WTC11 (cell line): ENCODE results near the gene PF4V1. TPM values are rescaled to one million over a fixed set of nuclear protein-coding genes. Genes with fewer than 3 reads are reported as not detected.

Source experiments
- ATAC-seq: fragments of 200-7000 bp; cut with Tn5 transposase; 2 replicates; pipeline ENCODE4 v1.10.0; 2021; ENCODE audit warnings: mild to moderate bottlenecking, moderate library complexity
- CTCF ChIA-PET: fragments of 300-600 bp; sonication (Branson Sonifier 250); formaldehyde crosslinking; loops from one replicate; lab custom pipeline; 2021; ENCODE audit warnings: antibody characterized with exemption; lab: Charles Lee
- POLR2A ChIA-PET: fragments of 350-600 bp; sonication (Branson Sonifier 250); formaldehyde crosslinking; loops from one replicate; lab custom pipeline; 2021; ENCODE audit warnings: antibody characterized with exemption; lab: Charles Lee
- DNase-seq: peaks from one replicate; pipeline ENCODE4 v3.0.0; 2021; ENCODE audit warnings: low spot score
- H3K27ac Mint-ChIP-seq: 2 replicates; pipeline ENCODE4 v1.8.0; 2021; ENCODE audit warnings: mixed read lengths
- H3K27me3 Mint-ChIP-seq: 2 replicates; pipeline ENCODE4 v1.8.0; 2021; ENCODE audit warnings: low read depth, mild to moderate bottlenecking, moderate library complexity, mixed read lengths
- H3K36me3 Mint-ChIP-seq: 2 replicates; pipeline ENCODE4 v1.8.0; 2021; ENCODE audit warnings: mixed read lengths
- H3K4me1 Mint-ChIP-seq: 2 replicates; pipeline ENCODE4 v1.8.0; 2022; ENCODE audit warnings: mixed read lengths
- H3K4me3 Mint-ChIP-seq: 2 replicates; pipeline ENCODE4 v1.8.0; 2021; ENCODE audit warnings: mild to moderate bottlenecking, moderate library complexity, mixed read lengths
- H3K9me3 Mint-ChIP-seq: 2 replicates; pipeline ENCODE4 v1.8.0; 2021; ENCODE audit warnings: mixed read lengths
- ATF2 ChIP-seq: sonication (generic); formaldehyde crosslinking; IDR thresholded peaks from 2 replicates; pipeline ENCODE4 v1.8.1; 2022; ENCODE audit warnings: low read depth, missing genetic modification reagents, borderline replicate concordance
- FOXP4 ChIP-seq: sonication (generic); formaldehyde crosslinking; IDR thresholded peaks from 2 replicates; pipeline ENCODE4 v1.8.0; 2022; ENCODE audit warnings: mild to moderate bottlenecking, missing genetic modification reagents
- HMGA2 ChIP-seq: fragments of 250-450 bp; sonication (Bioruptor Pico); IDR thresholded peaks from 2 replicates; pipeline ENCODE4 v1.4.0; 2021; ENCODE audit warnings: mild to moderate bottlenecking, moderate library complexity
- IRF1 ChIP-seq: sonication (generic); formaldehyde crosslinking; IDR thresholded peaks from 2 replicates; pipeline ENCODE4 v1.8.0; 2023; ENCODE audit warnings: missing genetic modification reagents
- MXD4 ChIP-seq: fragments of 250-450 bp; sonication (Bioruptor Pico); IDR thresholded peaks from 2 replicates; pipeline ENCODE4 v1.8.0; 2021; ENCODE audit warnings: mild to moderate bottlenecking, moderate library complexity, borderline replicate concordance
- NFATC4 ChIP-seq: fragments of 250-450 bp; sonication (Bioruptor Pico); IDR thresholded peaks from 2 replicates; pipeline ENCODE4 v1.9.0; 2021; ENCODE audit warnings: mild to moderate bottlenecking
- NR2C2 ChIP-seq: sonication (generic); formaldehyde crosslinking; IDR thresholded peaks from 2 replicates; pipeline ENCODE4 v1.8.0; 2022; ENCODE audit warnings: mild to moderate bottlenecking, missing genetic modification reagents
- PRDM15 ChIP-seq: sonication (generic); formaldehyde crosslinking; IDR thresholded peaks from 2 replicates; pipeline ENCODE4 v1.8.0; 2022; ENCODE audit warnings: missing genetic modification reagents
- RELA ChIP-seq: sonication (generic); formaldehyde crosslinking; IDR thresholded peaks from 2 replicates; pipeline ENCODE4 v1.8.1; 2022; ENCODE audit warnings: missing genetic modification reagents, mild to moderate bottlenecking, borderline replicate concordance
- TEAD1 ChIP-seq: sonication (generic); formaldehyde crosslinking; IDR thresholded peaks from 2 replicates; pipeline ENCODE4 v1.8.0; 2022; ENCODE audit warnings: mild to moderate bottlenecking, missing genetic modification reagents
- TEAD4 ChIP-seq: sonication (generic); formaldehyde crosslinking; IDR thresholded peaks from 2 replicates; pipeline ENCODE4 v1.8.0; 2022; ENCODE audit warnings: mild to moderate bottlenecking, missing genetic modification reagents
- USF1 ChIP-seq: sonication (generic); formaldehyde crosslinking; IDR thresholded peaks from 2 replicates; pipeline ENCODE4 v1.8.0; 2022; ENCODE audit warnings: mild to moderate bottlenecking, missing genetic modification reagents
- ZBTB43 ChIP-seq: sonication (generic); formaldehyde crosslinking; IDR thresholded peaks from 2 replicates; pipeline ENCODE4 v1.8.1; 2023; ENCODE audit warnings: mild to moderate bottlenecking, missing genetic modification reagents
- ZNF121 ChIP-seq: sonication (generic); formaldehyde crosslinking; IDR thresholded peaks from 2 replicates; pipeline ENCODE4 v1.8.0; 2023; ENCODE audit warnings: missing genetic modification reagents
- ZNF281 ChIP-seq: sonication (generic); formaldehyde crosslinking; IDR thresholded peaks from 2 replicates; pipeline ENCODE4 v1.8.0; 2023; ENCODE audit warnings: mild to moderate bottlenecking, missing genetic modification reagents
- ZNF416 ChIP-seq: fragments of 250-450 bp; sonication (Bioruptor Pico); IDR thresholded peaks from 2 replicates; pipeline ENCODE4 v1.9.0; 2021; ENCODE audit warnings: mild to moderate bottlenecking, inconsistent platforms
- ZNF512 ChIP-seq: sonication (generic); formaldehyde crosslinking; IDR thresholded peaks from 2 replicates; pipeline ENCODE4 v1.8.1; 2022; ENCODE audit warnings: missing genetic modification reagents, borderline replicate concordance
- ZSCAN18 ChIP-seq: fragments of 250-450 bp; sonication (Bioruptor Pico); IDR thresholded peaks from 2 replicates; pipeline ENCODE4 v2.1.2; 2022; ENCODE audit warnings: mild to moderate bottlenecking, moderate library complexity
- total RNA-seq: library from RNA; stranded (reverse); gene quantifications from 3 replicates; pipeline ENCODE4 v1.2.3, GENCODE V29; 2021

Gene PF4V1
- total RNA-seq, 1 experiment from 2014 or later = not detected

GRCh38 chr4:73851293-73851692, 1.8 kb upstream of the PF4V1 start:
- ATAC-seq (no peak), DNase-seq (no peak)
- Mint-ChIP-seq H3K27ac (no peak overlapping the region), H3K4me3 (no peak overlapping the region), H3K9me3 (no peaks in the 10 kb centered on the region), H3K4me1 (peaks cover 20% of the 10 kb centered on the region), H3K36me3 (no peaks in the 10 kb centered on the region), H3K27me3 (peaks cover 18% of the 10 kb centered on the region)
- no peak for TF ChIP-seq ATF2 (CRISPR knock-in tag)
- no peak for TF ChIP-seq ZNF416
- TF ChIP-seq ZNF121 (CRISPR knock-in tag) = no peak
- no peak for TF ChIP-seq ZBTB43 (CRISPR knock-in tag)
- no peak for TF ChIP-seq MXD4 (CRISPR knock-in tag)
- no peak for TF ChIP-seq HMGA2
- no peak for TF ChIP-seq PRDM15
- no peak for TF ChIP-seq ZSCAN18
- no peak for TF ChIP-seq USF1 (CRISPR knock-in tag)
- TF ChIP-seq FOXP4 = no peak
- no peak for TF ChIP-seq ZNF281 (CRISPR knock-in tag)
- no peak for TF ChIP-seq ZNF512 (CRISPR knock-in tag)
- TF ChIP-seq TEAD4 (CRISPR knock-in tag) = no peak
- no peak for TF ChIP-seq NR2C2 (CRISPR knock-in tag)
- no peak for TF ChIP-seq NFATC4 (CRISPR knock-in tag)
- TF ChIP-seq RELA = no peak
- no peak for TF ChIP-seq IRF1 (CRISPR knock-in tag)
- no peak for TF ChIP-seq TEAD1
- POLR2A ChIA-PET = no interaction called here
- CTCF ChIA-PET = no interaction called here
